Eye (tissue), 1 donor: ENCODE results near the gene BEND6.
"Not testable (repeated sequence)": the region's sequence is repeated elsewhere in the genome, so short reads cannot be mapped to it uniquely, and the experiment has no call there.

ENCODE experiments used
- DNase-seq: peaks from one replicate; pipeline ENCODE4 v3.0.0-alpha.2; 2015

Gene BEND6

GRCh38 chr6:56986611-56987010 lies 31.7 kb downstream of the BEND6 start:
- no peak for DNase-seq

- DNase-seq = no peak
These were observed 33.2 kb downstream of the BEND6 start for GRCh38 chr6:56988145-56988544.

- DNase-seq = no peak
These were observed 37.1 kb downstream of the BEND6 start for GRCh38 chr6:56992036-56992435.

GRCh38 chr6:56992703-56993102 lies 37.8 kb downstream of the BEND6 start:
- no peak for DNase-seq

GRCh38 chr6:56995347-56995902 lies 40.5 kb downstream of the BEND6 start:
- no peak for DNase-seq

GRCh38 chr6:56996401-56996800 lies 41.5 kb downstream of the BEND6 start:
- DNase-seq = no peak

GRCh38 chr6:56999049-56999448 lies 44.1 kb downstream of the BEND6 start:
- no peak for DNase-seq

GRCh38 chr6:56999748-57000147 lies 44.8 kb downstream of the BEND6 start:
- not testable (repeated sequence) for DNase-seq

- no peak for DNase-seq
These were observed 47.3 kb downstream of the BEND6 start for GRCh38 chr6:57002197-57002596.

GRCh38 chr6:57004292-57004691 lies 49.4 kb downstream of the BEND6 start:
- DNase-seq = no peak

GRCh38 chr6:57006101-57006500 lies 51.2 kb downstream of the BEND6 start:
- DNase-seq = no peak

- DNase-seq = not testable (repeated sequence)
These were observed 53.2 kb downstream of the BEND6 start for GRCh38 chr6:57008069-57008468.

- peak; percentile 3 for DNase-seq
These were observed 58.6 kb downstream of the BEND6 start for GRCh38 chr6:57013521-57013926.

- no peak for DNase-seq
These were observed 62.2 kb downstream of the BEND6 start for GRCh38 chr6:57017069-57017468.

- DNase-seq = no peak
These were observed 62.9 kb downstream of the BEND6 start for GRCh38 chr6:57017841-57018240.

GRCh38 chr6:57019434-57019833 lies 64.5 kb downstream of the BEND6 start:
- DNase-seq = no peak

- peak; percentile 62 for DNase-seq
These were observed 66.3 kb downstream of the BEND6 start for GRCh38 chr6:57021086-57021720.

- DNase-seq = no peak
These were observed 69.4 kb downstream of the BEND6 start for GRCh38 chr6:57024321-57024720.

- no peak for DNase-seq
These were observed 69.9 kb downstream of the BEND6 start for GRCh38 chr6:57024775-57025174.

- DNase-seq = no peak
These were observed 71.1 kb downstream of the BEND6 start for GRCh38 chr6:57026001-57026400.

- no peak for DNase-seq
These were observed 72.4 kb downstream of the BEND6 start for GRCh38 chr6:57027301-57027700.

- DNase-seq = no peak
These were observed 74.3 kb downstream of the BEND6 start for GRCh38 chr6:57029213-57029612.

- no peak for DNase-seq
These were observed 78.3 kb downstream of the BEND6 start for GRCh38 chr6:57033228-57033627.

GRCh38 chr6:57035549-57035948 lies 80.6 kb downstream of the BEND6 start:
- no peak for DNase-seq

GRCh38 chr6:57038906-57039305 lies 84.0 kb downstream of the BEND6 start:
- DNase-seq = no peak
